GM12864 (cell line): Measurements from ENCODE around the gene NBAS.
"Not testable (repeated sequence)": the region's sequence is repeated elsewhere in the genome, so short reads cannot be mapped to it uniquely, and the experiment has no call there.

Experiments used
- DNase-seq: peaks from one replicate; pipeline ENCODE4 v3.0.0-alpha.2; 2011; ENCODE audit warnings: low read depth
- H3K4me3 ChIP-seq: 2 replicates; pipeline ENCODE4 v1.5.1; 2011; ENCODE audit warnings: mild to moderate bottlenecking, low read depth, low read length, control low read depth
- TF ChIP-seq, protein P1 (sequence below): IDR thresholded peaks from 2 replicates; pipeline ENCODE4 v1.5.1; 2011; ENCODE audit warnings: low read depth, mild to moderate bottlenecking, moderate library complexity, low read length, control low read depth, inconsistent platforms; ENCODE audit errors: missing control alignments

NBAS gene

DNA sequence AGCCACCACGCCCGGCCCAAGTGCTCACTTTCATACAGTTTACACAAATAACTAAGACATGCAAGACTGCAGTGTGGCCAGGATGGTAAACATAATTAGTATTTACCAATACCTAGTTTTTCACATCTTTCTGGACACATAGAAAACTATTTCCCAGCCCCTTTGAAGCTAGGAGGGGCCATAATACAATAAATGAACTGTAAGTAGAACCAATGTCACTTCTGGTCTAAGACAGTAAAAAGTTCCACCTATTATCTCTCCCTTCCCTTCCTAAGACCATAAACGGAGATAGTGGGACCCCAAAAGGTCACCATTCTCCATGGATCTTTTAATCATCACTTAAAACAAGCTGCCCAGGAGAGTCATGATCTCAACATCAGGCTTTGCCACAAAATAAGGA is 51.0 kb downstream of the NBAS start:
- TF ChIP-seq, protein P1, sequence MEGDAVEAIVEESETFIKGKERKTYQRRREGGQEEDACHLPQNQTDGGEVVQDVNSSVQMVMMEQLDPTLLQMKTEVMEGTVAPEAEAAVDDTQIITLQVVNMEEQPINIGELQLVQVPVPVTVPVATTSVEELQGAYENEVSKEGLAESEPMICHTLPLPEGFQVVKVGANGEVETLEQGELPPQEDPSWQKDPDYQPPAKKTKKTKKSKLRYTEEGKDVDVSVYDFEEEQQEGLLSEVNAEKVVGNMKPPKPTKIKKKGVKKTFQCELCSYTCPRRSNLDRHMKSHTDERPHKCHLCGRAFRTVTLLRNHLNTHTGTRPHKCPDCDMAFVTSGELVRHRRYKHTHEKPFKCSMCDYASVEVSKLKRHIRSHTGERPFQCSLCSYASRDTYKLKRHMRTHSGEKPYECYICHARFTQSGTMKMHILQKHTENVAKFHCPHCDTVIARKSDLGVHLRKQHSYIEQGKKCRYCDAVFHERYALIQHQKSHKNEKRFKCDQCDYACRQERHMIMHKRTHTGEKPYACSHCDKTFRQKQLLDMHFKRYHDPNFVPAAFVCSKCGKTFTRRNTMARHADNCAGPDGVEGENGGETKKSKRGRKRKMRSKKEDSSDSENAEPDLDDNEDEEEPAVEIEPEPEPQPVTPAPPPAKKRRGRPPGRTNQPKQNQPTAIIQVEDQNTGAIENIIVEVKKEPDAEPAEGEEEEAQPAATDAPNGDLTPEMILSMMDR: no peak
- no peak for DNase-seq
- H3K4me3 ChIP-seq: no peak overlapping the region

DNA sequence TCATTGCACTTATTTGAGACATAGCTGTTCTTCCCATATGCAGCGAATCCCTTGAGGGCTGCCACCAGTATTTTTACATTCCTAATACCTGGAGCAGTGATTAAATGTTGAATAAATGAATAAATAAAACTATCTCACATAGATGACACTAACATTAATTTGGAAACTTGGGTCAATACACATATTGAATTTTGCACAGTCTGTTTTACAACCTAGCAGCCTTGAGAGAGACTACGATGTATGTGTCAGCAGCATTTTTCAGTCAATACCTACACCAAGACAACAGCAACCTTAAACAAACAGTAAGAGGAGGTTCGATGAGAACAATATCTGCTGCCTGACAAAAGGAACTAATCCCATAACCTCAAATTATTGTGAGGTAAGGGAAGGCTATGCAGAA is 53.4 kb downstream of the NBAS start:
- H3K4me3 ChIP-seq: no peak overlapping the region
- TF ChIP-seq, protein P1: no peak
- DNase-seq: no peak

- no peak overlapping the region for H3K4me3 ChIP-seq
- TF ChIP-seq, protein P1: no peak
- no peak for DNase-seq
Measured at GRCh38 chr2:15507061-15507460, 54.1 kb downstream of the NBAS start.

DNA sequence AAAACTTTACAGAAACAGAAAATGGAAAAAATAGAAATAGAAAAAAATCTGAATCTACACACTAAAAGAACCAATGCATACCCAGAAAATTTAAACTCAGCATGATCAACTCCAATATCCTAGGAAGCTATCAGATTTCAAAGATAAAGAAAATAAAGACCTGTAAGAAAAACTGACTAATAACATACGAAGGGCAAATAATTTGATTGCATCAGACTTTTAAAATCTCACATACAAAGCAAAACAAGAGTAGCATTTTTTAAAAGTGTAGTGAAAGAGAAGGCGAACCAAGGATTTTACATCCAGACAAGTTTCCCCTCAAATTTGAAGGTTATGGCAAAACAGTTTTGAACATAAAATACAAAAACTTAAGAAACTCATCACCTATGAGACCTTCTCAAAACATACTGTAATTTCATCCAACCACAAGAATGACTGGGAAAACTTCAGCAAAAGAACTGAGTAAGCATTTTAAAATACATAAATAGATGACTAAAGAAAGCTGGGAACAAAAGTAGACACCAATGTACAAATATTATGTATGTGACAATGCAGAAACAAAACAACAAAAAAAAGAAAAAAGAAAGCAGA is 54.8 kb downstream of the NBAS start:
- no peak for DNase-seq
- TF ChIP-seq, protein P1: no peak
- no peak overlapping the region for H3K4me3 ChIP-seq

DNA sequence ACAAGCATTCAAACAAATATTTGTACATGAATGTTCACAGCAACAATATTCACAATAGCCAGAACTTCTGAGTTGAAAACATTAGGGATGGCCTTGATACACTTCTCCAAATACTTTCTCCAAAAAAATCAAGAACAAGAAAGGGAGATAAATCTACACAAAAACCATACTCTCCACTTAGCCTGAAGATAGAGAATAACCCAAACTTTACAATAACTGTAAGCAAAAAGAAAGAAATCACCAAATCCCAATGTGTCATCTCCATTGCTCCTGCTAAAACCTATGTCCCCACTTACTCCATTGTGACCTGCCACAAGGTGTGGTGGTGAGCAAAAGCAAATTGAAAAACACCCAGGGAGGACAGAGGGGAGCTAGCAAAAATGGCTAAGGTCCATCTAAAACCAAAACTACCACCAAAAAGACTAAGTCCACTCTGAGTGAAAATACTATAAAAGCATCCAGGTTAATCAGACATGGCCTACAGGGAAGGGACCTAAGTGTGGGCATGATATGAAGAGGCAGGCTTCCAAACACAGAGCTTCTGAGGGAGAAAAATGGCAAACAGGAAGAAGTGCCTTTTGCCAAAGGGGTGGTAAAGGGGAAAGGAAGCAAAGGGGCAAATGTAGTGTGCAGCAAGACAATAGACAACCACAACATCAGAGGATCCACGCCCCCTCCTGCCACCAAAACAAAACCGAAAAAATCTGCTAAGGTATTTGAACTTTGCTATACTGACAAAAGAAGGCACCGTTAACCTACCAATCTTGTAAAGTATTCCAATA is 56.1 kb downstream of the NBAS start:
- TF ChIP-seq, protein P1: no peak
- no peak overlapping the region for H3K4me3 ChIP-seq
- DNase-seq: no peak

GRCh38 chr2:15499251-15499650 is 61.9 kb downstream of the NBAS start:
- not testable (repeated sequence) for DNase-seq, H3K4me3 ChIP-seq

DNA sequence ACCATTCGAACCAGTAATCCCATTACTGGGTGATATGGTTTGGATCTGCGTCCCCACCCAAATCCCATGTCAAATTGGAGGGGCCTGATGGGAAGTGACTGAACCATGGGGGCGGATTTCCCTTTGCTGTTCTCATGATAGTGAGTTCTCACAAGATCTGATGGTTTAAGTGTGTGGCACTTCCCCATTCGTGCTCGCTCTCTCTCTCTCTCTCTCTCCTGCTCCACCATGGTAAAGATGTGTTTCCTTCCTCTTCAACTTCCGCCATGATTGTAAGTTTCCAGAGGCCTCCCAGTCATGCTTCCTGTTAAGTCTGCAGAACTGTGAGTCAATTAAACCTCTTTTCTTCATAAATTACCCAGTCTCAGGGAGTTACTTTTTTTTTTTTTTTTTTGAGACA is 62.6 kb downstream of the NBAS start:
- no peak overlapping the region for H3K4me3 ChIP-seq
- TF ChIP-seq, protein P1: no peak
- DNase-seq: no peak
